Heart left ventricle (tissue), 13 donors: ENCODE data around the gene CELSR1.

ENCODE experiments used
- CTCF ChIP-seq, 12 donors: fragments of 200-600 bp; sonication (generic) in 4 of 12; IDR thresholded peaks; one replicate each; pipeline versions ENCODE4 v1.5.0 to v1.8.0; 2018 to 2022; ENCODE audit warnings: antibody characterized with exemption in 12 of 12, mild to moderate bottlenecking in 5 of 12
- POLR2A ChIP-seq, 2 donors: fragments of 450-650 bp; IDR thresholded peaks; one replicate each; pipeline ENCODE4 v1.6.1; 2017; ENCODE audit warnings: antibody characterized with exemption in 2 of 2, mild to moderate bottlenecking in 2 of 2, moderate library complexity in 2 of 2
- donor health status: ischemic (EF 13 %, LVEDD 7.1; RV severe dilation, severe dysfunction).
- donor health status: DM: no; HTN: yes; CAD: no.
- donor health status: DM: no; HTN: no; CAD: no.
- donor health status: ischemic (EF 25% LVEDD 6.9; RV normal size, moderate dysfunction).
- donor health status: ischemic (EF 25% LVEDD 5.7; RV mildly dilated, moderate dysfunction).
- donor health status: ischemic (EF 35%, LVEDD 5.7; RV mildly dilated, moderate dysfunction).
- donor health status: nonischemic (EF 11% LVEDD 7.7; RV severe dilation, severe dysfunction).
- donor health status: DM: yes; HTN: yes; CAD: no.
- donor health status: PGD.
- donor health status: ischemic (EF 29% LVEDD 5.4; RV normal size, mild dysfunction).
- donor health status: nonischemic (EF 23%, LVEDD 6.1; RV moderate dilation, normal function).

GRCh38 chr22:46532416-46532815, 5.0 kb downstream of the CELSR1 start:
- TF ChIP-seq CTCF (IDR thresholded peaks at IDR 0.05) (no peak), POLR2A (IDR thresholded peaks at IDR 0.05) (no peak)
